GM21723 (cell line): ENCODE results near the gene S100A9.
"Not testable (repeated sequence)": the region's sequence is repeated elsewhere in the genome, so short reads cannot be mapped to it uniquely, and the experiment has no call there.

Experiments used
- ATAC-seq: cut with Tn5 transposase; IDR thresholded peaks from one replicate; pipeline ENCODE4 v1.9.1; 2021; ENCODE audit warnings: mild to moderate bottlenecking, moderate library complexity; ENCODE audit not compliant: unreplicated experiment

Gene S100A9

GRCh38 chr1:153404768-153405167 lies 47.1 kb downstream of the S100A9 start:
- ATAC-seq = no peak

GRCh38 chr1:153405825-153406599 lies 48.4 kb downstream of the S100A9 start:
- not testable (repeated sequence) for ATAC-seq

GRCh38 chr1:153407274-153407673 lies 49.6 kb downstream of the S100A9 start:
- ATAC-seq = not testable (repeated sequence)
